GM18498 (cell line): ENCODE results near the gene UNC79.
"Not testable (repeated sequence)": the region's sequence is repeated elsewhere in the genome, so short reads cannot be mapped to it uniquely, and the experiment has no call there.

ENCODE experiments used
- ATAC-seq: cut with Tn5 transposase; IDR thresholded peaks from one replicate; pipeline ENCODE4 v1.9.1; 2021; ENCODE audit warnings: mild to moderate bottlenecking, moderate library complexity; ENCODE audit not compliant: unreplicated experiment

UNC79 gene

DNA sequence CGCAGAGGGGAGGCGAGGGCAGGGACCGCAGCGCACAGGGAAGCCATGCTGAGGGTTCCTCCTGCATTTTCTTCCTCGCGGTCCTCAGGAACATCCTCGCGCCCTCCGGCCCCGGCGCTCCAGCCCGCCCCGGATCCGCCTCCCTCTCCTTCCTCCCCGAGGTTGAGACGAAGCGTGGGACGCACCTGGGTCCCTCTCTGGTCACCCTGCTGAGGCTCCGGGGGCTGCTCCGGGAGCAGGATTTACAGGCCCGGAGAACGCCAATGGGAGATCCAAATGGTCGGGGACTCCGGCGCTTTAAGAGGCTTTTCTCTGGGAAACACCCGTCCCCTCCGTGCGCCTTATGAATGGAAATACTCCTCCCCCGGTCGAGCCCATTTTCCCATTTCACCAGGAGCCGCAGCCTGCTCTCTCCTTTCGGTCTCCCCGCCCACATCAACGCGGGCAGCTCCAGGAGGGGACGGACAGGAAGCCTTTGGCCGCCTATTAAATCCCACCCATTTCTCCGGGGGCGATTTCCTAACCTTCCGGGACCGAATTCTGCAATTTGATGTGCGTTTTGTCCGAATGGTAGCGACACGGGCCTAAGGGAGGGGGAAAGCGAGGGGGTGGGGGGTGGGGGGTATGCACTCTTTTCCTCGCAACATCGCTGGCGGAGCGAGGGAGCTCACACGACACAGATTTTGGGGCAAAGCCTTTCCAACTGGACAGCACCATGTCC, at the start of gene UNC79:
Gene UNC79, plus strand, starts transcription at position 625 of the 721 bp plus-strand sequence. Its CDS starts 91 bp downstream, at position 716.
- no peak for ATAC-seq

DNA sequence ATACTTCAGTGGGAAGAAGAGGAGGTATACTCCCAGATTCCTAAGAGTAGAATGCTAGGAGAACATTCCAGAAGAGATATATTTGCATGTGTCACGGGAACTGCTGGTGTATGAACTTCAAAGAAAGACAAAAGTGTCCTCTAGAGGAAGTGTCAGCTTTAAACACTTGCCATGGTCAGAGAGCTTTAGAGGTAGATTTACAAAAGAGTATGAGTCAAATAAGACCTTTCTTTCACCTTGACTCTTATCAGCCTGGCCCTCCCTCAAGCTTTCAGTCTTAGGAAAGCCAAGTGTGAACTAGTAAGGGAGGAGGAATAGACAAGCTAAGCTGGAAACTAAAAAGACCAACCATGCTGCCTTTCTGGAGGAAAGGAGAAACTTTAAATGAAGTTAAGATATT, 49.1 kb upstream of the UNC79 start:
- peak; percentile 65 for ATAC-seq

DNA sequence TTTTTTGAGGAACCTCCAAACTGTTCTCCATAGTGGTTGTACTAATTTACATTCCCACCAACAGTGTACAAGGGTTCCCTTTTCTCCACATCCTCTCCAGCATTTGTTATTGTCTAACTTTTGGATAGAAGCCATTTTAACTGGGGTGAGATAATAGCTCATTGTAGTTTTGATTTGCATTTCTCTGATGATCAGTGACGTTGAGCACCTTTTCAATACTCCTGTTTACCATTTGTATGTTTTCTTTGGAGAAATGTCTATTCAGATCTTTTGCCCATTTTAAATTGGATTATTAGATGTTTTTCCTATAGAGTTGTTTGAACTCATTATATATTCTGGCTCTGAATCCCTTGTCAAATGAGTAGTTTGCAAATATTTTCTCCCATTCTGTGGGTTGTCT, 46.5 kb upstream of the UNC79 start:
- ATAC-seq, result not testable (repeated sequence)

GRCh38 chr14:93395231-93395630, 35.5 kb upstream of the UNC79 start:
- ATAC-seq, result no peak

GRCh38 chr14:93396456-93396855, 34.3 kb upstream of the UNC79 start:
- no peak for ATAC-seq

DNA sequence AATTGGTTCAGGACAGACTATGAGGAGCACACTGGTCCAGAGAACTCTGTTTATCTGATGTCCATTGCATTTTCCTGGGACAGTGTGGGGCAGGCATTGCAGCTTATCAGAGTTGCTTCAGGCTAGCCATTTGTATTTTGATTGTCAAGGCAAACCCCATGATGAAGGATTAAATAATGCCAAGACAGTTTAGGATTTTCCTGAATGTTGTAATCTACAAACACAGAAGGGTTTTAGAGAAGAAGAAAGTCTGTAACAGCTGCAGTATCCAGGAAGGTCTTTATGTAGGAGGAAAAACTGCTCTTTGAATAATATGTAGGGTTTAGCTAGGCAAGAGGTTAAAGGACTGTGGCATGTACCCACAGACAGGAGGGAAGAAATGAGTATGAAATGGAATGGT, 32.2 kb upstream of the UNC79 start:
- no peak for ATAC-seq

- ATAC-seq, result no peak
Measured at GRCh38 chr14:93402951-93403350, 27.8 kb upstream of the UNC79 start.

DNA sequence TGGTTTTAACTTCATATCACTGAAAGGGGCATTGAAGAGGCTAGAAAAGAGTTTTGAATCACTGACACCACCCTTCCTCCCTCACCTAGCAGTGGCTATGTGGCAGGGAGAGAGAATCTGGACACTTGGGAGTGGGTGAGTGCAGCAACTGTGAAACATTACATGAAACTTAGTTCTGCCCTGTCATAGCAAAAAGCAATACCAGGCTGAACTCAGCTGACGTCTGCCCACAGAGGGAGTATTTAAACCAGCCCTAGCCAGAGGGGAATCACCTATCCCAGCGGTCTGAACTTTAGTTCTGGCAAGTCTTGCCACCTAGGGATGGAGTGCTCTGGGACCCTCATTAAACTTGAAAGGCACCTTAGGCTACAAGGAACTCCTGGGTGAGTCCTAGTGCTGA, 20.7 kb upstream of the UNC79 start:
- no peak for ATAC-seq

DNA sequence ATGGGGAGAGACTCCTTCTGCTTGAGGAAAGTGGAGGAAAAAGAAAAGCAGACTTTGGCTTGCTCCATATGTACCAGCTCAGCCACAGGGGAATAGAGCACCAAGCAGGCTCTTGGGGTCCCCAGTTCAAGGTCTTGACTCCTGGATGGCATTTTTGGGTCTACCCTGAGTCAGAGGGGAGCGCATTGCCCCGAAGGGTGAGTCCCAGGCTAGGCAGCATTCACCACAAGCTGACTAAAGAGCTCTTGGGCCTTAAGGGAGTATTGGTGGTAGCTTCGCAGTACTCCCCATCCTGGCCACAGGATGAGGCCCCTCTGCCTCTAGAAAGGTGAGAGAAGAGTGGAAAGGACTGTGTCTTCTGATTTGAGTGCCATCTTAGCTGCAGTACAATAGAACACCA, 19.8 kb upstream of the UNC79 start:
- no peak for ATAC-seq

- not testable (repeated sequence) for ATAC-seq
Measured at GRCh38 chr14:93425136-93425535, 5.6 kb upstream of the UNC79 start.

GRCh38 chr14:93426750-93427149, 4.0 kb upstream of the UNC79 start:
- ATAC-seq, result no peak

DNA sequence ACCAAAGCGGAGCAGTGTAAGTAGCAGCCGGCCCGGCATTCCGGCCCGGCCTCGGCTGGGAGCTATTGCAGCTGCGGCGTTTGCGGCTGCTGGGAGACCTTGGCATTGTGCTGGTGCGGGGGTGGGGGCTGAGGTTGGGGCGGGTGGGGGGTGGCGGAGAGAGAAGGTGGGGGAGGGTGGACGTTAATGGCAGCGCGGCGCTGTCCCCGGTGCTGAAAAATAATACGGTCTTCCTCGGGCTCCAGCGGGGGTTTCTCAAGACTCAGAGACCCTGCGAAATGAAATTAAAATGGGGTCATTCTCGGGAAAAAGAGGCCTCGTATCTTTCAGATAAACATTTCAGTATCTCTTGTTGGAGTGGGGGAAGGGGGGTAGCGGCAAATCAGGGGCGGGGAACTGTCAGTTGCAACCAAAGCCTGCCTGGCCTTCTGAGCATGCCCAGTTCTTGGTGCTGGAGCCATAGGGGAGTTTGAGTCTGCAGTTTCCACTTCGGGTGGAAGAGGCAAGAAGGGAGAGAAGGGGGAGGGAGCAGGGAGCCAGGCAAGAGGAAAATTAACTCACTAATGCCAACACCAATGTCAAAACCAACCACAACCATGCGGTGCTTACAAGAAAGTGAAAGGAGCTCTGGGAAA, 414 bp downstream of the UNC79 start:
- no peak for ATAC-seq

DNA sequence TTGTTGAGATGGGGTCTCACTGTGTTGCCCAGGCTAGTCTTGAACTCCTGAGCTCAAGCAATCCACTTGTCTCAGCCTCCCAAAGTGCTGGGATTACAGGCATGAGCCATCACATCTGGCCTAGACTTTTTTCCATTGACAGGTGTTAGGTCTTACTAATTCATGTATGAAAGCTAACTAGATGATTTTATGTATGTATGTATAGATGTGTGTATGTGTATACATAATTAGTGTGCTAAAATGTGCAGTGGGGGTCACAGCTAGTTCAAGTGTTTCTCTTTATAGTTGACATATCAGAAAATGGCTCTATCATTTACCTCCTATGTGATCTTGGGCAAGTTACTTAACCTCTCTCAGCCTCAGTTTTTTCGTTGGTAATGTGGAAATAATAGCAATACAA, 23.5 kb downstream of the UNC79 start:
- ATAC-seq, result no peak

DNA sequence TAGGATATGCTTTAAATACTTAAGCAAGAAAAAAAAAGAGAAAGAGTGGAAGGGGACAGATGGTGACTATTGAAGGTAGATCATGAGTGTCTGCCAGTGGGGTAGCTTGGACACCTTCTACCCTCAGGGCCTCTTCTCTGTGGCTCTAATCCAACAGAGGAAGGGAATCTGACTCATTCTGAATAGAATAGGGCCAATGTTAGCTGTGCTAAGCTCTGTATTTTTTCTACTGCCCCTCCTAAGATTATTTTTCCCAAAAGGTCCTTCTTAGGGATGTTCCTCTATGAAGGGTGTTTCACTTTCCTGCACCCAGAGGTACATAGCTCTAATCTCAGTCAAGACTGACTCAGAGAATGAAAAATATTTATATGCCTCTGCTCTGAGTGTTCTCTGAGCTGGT, 25.6 kb downstream of the UNC79 start:
- no peak for ATAC-seq

GRCh38 chr14:93458234-93458633, 27.5 kb downstream of the UNC79 start:
- ATAC-seq, result no peak

DNA sequence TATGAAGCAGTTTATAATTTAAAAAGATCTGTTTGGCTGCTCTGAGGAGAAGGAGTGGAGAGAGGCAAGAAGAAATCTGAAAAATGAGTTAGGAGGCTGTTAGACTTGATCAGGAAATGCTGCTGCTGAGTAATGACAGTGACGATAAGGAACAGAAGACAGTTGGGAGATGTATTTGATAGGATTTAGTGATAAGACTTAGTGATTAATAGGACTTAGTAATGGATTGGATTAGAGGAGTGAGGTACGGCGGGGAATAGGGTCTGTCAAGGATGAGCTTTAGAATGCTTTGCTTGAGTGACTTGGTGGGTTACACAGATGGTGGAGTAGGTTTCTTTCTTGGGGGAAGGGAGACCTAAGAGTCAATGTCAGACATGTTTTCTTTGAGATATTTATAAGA, 31.7 kb downstream of the UNC79 start:
- ATAC-seq, result no peak

DNA sequence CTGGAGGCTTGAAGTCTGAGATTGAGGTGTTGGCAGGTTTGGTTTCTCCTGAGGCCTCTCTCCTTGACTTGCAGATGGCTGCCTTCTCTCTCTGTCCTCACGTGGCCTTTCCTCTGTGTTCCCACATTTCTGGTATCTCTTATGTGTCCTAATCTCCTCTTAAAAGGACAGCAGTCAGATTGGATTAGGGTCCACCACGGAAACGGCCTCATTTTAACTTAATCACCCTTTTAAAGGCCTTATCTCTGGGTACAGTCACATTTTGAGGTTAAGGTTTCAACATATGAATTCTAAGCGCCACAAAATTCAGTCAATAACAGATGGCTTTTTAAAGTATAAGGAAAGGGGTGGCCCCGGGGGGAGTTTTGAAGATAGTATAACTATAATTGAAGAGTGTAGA, 33.5 kb downstream of the UNC79 start:
- ATAC-seq, result no peak

- ATAC-seq, result no peak
Measured at GRCh38 chr14:93475471-93475870, 44.7 kb downstream of the UNC79 start.

- ATAC-seq, result no peak
Measured at GRCh38 chr14:93476305-93476704, 45.6 kb downstream of the UNC79 start.

DNA sequence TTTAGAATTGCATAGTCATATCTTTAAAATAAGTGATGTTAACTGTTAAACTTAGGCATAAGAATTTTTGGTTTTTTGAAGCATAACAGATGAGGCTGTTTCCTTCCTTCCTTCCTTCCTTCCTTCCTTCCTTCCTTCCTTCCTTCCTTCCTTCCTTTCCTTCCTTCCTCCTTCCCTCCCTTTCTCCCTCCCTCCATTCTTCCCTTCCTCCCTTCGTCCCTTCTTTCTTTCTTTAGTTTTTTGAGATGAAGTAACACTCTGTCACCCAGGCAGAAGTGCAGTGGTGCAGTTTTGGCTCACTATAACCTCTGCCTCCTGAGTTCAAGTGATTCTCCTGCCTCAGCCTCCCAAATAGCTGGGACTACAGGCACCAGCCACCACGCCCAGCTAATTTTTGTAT, 48.3 kb downstream of the UNC79 start:
- ATAC-seq, result not testable (repeated sequence)

GRCh38 chr14:93480867-93481266, 50.1 kb downstream of the UNC79 start:
- no peak for ATAC-seq

DNA sequence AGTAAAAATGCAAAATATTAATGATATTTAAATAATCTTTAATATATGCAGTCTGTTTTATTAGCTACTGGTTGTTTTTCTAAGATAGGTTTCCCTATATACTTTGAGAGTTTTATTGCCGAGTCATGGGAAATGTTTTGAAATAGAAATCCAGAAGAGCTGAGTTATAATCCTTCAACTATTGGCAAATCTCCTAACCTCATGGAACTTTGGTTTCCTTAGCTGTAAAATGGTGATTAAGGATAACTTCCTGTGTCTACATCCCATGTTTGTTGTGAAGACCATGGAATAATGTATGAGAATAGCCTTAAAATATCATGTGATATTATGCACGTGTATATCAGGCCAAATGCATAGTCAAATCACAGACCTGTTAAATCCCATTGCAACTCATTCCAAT, 51.0 kb downstream of the UNC79 start:
- no peak for ATAC-seq

GRCh38 chr14:93490001-93490400, 59.3 kb downstream of the UNC79 start:
- ATAC-seq, result no peak
